NCI-H82 treated with DMSO at 0.1 percent for 48 hours (cell line): ENCODE data around the gene C13orf42.
"Not testable (repeated sequence)": the region's sequence is repeated elsewhere in the genome, so short reads cannot be mapped to it uniquely, and the experiment has no call there.

Experiments
- DNase-seq: peaks from one replicate; lab custom pipeline; 2025; ENCODE audit not compliant: unreplicated experiment; lab: John Stamatoyannopoulos, UW

Gene C13orf42

GRCh38 chr13:51122868-51123566, 11.9 kb upstream of the C13orf42 start:
- DNase-seq = peak; percentile 96

DNA sequence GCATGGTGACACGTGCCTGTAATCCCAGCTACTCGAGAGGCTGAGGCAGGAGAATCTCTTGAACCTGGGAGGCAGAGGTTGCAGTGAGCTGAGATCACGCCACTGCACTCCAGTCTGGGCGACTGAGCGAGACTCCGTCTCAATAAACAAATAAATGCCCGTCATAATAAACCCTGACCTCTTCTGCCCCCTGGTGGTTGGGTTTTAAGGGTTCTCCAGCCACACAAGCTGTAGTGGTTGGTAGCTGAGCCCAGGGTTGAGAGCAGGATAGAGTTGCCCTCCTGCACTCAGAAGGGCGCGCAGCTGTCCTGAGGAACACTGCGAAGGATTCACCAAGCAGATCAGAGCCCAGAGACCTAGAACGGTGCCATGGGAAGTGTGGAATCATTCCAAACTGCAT, 9.8 kb upstream of the C13orf42 start:
- peak; percentile 16 for DNase-seq

GRCh38 chr13:51118809-51119431, 7.8 kb upstream of the C13orf42 start:
- no peak for DNase-seq

GRCh38 chr13:51113969-51114368, 2.9 kb upstream of the C13orf42 start:
- DNase-seq = no peak

GRCh38 chr13:51113186-51113881, 2.3 kb upstream of the C13orf42 start:
- DNase-seq = no peak

GRCh38 chr13:51112771-51113170, 1.7 kb upstream of the C13orf42 start:
- no peak for DNase-seq

GRCh38 chr13:51111997-51112396, 923 bp upstream of the C13orf42 start:
- no peak for DNase-seq

- DNase-seq = no peak
Measured at GRCh38 chr13:51107996-51108395, 3.1 kb downstream of the C13orf42 start.

GRCh38 chr13:51105046-51105445, 6.0 kb downstream of the C13orf42 start:
- DNase-seq = no peak

GRCh38 chr13:51101636-51102235, 9.3 kb downstream of the C13orf42 start:
- no peak for DNase-seq

- DNase-seq = no peak
Measured at GRCh38 chr13:51097353-51098043, 13.6 kb downstream of the C13orf42 start.

- no peak for DNase-seq
Measured at GRCh38 chr13:51096131-51096530, 14.9 kb downstream of the C13orf42 start.

DNA sequence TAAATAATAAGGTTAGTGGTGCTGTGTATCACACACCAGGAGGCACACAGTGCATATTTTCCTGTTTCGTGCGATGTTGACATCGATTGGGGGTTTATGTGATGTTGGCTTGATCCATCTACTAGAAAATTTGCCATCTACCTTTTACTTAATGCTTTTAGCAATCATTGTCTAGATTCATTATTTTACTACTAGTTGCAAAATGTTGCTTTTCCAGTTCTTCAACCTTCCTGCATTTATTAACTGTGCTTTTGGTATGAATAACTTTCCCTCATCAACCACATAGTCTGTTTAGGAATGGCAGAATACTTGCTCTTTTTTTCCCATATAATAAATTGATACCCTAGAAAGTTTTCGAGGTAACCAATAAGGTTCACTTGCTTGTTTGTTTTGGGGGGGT, 17.5 kb downstream of the C13orf42 start:
- DNase-seq = no peak

GRCh38 chr13:51091839-51092238, 19.2 kb downstream of the C13orf42 start:
- no peak for DNase-seq

- DNase-seq = no peak
Measured at GRCh38 chr13:51083706-51084105, 27.4 kb downstream of the C13orf42 start.

DNA sequence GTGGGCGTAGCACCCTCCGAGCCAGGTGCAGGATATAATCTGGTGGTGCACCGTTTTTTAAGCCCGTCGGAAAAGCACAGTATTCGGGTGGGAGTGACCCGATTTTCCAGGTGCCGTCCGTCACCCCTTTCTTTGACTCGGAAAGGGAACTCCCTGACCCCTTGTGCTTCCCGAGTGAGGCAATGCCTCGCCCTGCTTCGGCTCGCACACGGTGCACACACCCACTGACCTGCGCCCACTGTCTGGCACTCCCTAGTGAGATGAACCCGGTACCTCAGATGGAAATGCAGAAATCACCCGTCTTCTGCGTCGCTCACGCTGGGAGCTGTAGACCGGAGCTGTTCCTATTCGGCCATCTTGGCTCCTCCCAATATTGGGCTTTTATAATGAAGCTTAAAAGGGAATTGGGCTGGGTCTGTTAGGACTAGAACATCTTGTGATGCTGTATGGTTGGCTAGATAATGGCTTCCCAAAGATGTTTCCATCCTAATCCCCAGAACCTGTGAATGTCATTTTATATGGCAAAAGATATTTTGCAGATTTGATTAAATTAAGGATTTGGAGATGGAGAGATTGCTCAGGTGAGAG, 30.5 kb downstream of the C13orf42 start:
- DNase-seq = not testable (repeated sequence)

DNA sequence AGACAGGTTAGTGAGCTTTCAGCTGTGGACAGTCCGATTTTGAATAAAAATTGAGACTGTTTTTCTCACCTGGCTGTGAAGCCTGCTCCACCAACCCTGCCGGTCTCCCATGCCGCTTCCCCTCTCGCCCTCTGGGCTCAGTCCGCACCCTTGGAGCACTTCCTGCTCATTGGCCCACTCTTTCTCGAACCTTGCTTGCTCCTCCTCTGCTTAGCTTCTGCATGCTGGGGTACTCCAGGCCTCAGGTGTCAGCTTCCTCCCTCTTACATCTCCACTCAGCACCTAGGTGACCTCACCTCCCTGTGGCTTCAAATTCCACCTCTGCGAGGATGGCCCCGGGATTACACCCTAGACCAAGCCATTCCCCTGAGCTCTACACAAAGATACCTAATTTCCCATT, 39.6 kb downstream of the C13orf42 start:
- no peak for DNase-seq

- peak; percentile 58 for DNase-seq
Measured at GRCh38 chr13:51070005-51070649, 40.9 kb downstream of the C13orf42 start.

DNA sequence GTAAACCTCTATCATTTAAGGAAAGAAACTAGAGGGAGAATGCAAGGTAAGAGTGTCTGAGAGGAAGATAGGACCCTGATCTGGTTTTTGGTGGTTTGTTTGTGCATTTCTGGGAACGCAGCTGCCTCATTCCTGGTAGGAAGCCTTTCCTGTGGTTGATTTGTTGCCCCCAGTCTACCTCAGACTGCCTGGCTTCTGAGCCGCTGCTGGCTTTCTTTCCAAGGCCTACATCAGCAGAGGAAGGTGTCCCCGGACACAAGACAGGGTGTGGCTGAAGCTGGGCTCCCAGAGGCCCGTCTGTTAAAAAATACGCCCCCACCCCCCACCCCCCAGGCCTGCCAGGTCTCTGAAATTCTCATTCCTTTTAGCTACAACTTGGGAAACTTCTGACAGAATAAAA, 42.6 kb downstream of the C13orf42 start:
- DNase-seq = no peak

GRCh38 chr13:51067706-51068105, 43.4 kb downstream of the C13orf42 start:
- DNase-seq = no peak
